Transverse colon (tissue), 3 donors: ENCODE data around the gene PTMS.

Experiments
- POLR2A ChIP-seq: fragments of 450-650 bp; IDR thresholded peaks from one replicate; pipeline ENCODE4 v1.6.1; 2016; ENCODE audit warnings: antibody characterized with exemption, mild to moderate bottlenecking, moderate library complexity
- TF ChIP-seq, protein P1 (sequence below), 5 experiments: fragments of 200-600 bp in 3 of 5; fragments of 450-650 bp in 2 of 5; sonication (generic) in 3 of 5; IDR thresholded peaks; 1 replicate in 2 of 5; 2 replicates in 3 of 5; pipeline ENCODE4 v1.5.1; 2016 to 2017; ENCODE audit warnings: antibody characterized with exemption in 5 of 5, inconsistent platforms in 3 of 5, mild to moderate bottlenecking in 2 of 5, moderate library complexity in 1 of 5

DNA sequence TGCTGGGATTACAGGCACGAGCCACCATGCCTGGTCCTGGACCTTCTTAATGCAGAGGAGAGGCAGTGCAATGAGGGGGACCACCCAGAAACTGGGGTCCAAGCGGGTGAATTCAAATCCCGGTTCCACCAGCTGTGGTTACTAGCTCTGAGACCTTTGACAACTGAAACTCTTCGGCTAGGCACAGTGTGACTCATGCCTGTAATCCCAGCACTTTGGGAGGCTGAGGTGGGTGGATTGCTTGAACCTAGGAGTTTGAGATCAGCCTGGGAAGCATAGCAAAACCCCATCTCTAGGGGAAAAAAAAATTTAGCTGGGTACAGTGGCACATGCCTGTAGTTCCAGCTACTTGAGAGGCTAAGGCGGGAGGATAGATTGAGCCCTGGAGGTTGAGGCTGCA is 18.1 kb downstream of the PTMS start:
- TF ChIP-seq, protein P1, sequence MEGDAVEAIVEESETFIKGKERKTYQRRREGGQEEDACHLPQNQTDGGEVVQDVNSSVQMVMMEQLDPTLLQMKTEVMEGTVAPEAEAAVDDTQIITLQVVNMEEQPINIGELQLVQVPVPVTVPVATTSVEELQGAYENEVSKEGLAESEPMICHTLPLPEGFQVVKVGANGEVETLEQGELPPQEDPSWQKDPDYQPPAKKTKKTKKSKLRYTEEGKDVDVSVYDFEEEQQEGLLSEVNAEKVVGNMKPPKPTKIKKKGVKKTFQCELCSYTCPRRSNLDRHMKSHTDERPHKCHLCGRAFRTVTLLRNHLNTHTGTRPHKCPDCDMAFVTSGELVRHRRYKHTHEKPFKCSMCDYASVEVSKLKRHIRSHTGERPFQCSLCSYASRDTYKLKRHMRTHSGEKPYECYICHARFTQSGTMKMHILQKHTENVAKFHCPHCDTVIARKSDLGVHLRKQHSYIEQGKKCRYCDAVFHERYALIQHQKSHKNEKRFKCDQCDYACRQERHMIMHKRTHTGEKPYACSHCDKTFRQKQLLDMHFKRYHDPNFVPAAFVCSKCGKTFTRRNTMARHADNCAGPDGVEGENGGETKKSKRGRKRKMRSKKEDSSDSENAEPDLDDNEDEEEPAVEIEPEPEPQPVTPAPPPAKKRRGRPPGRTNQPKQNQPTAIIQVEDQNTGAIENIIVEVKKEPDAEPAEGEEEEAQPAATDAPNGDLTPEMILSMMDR (IDR thresholded peaks at IDR 0.05), result no peak
- TF ChIP-seq POLR2A, result no peak
